Right atrium auricular region (tissue), 2 donors: ENCODE data around the gene SPTAN1. TPM values are rescaled to one million over a fixed set of nuclear protein-coding genes. Genes with fewer than 3 reads are reported as not detected.

Source experiments
- DNase-seq: peaks from one replicate; pipeline ENCODE4 v3.0.0-alpha.2; 2019; ENCODE audit warnings: low spot score
- H3K27ac ChIP-seq, 2 donors: fragments of 200-600 bp; sonication (generic); 1 replicate in 1 of 2; 2 replicates in 1 of 2; pipeline ENCODE4 v1.5.1; 2016 to 2019
- H3K27me3 ChIP-seq, 2 donors: fragments of 200-600 bp; sonication (generic); one replicate each; pipeline versions ENCODE4 v1.5.1 to v1.6.0; 2017 to 2019
- H3K36me3 ChIP-seq: fragments of 200-600 bp; sonication (generic); one replicate; pipeline ENCODE4 v1.5.1; 2016
- H3K4me1 ChIP-seq, 2 donors: fragments of 200-600 bp; sonication (generic); one replicate each; pipeline versions ENCODE4 v1.5.1 to v1.6.0; 2017 to 2019
- H3K4me3 ChIP-seq, 2 donors: fragments of 200-600 bp; sonication (generic); 1 replicate in 1 of 2; 2 replicates in 1 of 2; pipeline ENCODE4 v1.5.1; 2017 to 2019; ENCODE audit warnings: mild to moderate bottlenecking in 1 of 2, moderate library complexity in 1 of 2
- H3K9me3 ChIP-seq, 2 donors: fragments of 200-600 bp; sonication (generic); one replicate each; pipeline ENCODE4 v1.5.1; 2019
- CTCF ChIP-seq, 2 donors: fragments of 200-600 bp; sonication (generic); IDR thresholded peaks; one replicate each; pipeline ENCODE4 v1.5.1; 2019; ENCODE audit warnings: antibody characterized with exemption in 2 of 2
- total RNA-seq, 2 donors: library from RNA; depleted of rRNA; stranded (reverse); fragments of >200 nt; gene quantifications; one replicate each; pipeline ENCODE4 v1.1.0, GENCODE V29; 2016

SPTAN1 gene
- total RNA-seq, 2 donors from 2014 or later = 233 to 270 TPM

GRCh38 chr9:128625391-128626146 lies 73.2 kb downstream of the SPTAN1 start:
- Histone ChIP-seq H3K27me3 (no peaks in the 10 kb centered on the region), H3K4me3 (no peak overlapping the region), H3K36me3 (peaks cover 100% of the 10 kb centered on the region), H3K9me3 (no peaks in the 10 kb centered on the region), H3K27ac (peak overlapping the region in 1 of 2 donors; percentile 3), H3K4me1 (peaks cover 0 to 17% of the 10 kb centered on the region in 2 donors)
- DNase-seq = no peak
- no peak for TF ChIP-seq CTCF (IDR thresholded peaks at IDR 0.05)

- H3K4me3 ChIP-seq = no peak overlapping the region
- TF ChIP-seq CTCF (IDR thresholded peaks at IDR 0.05) = no peak
- H3K4me1 ChIP-seq = peaks cover 0 to 17% of the 10 kb centered on the region in 2 donors
- DNase-seq = no peak
- H3K27me3 ChIP-seq = no peaks in the 10 kb centered on the region
- no peaks in the 10 kb centered on the region for H3K9me3 ChIP-seq
- no peak overlapping the region for H3K27ac ChIP-seq
- H3K36me3 ChIP-seq = peaks cover 100% of the 10 kb centered on the region
Measured at GRCh38 chr9:128626181-128626580, 73.8 kb downstream of the SPTAN1 start.

- Histone ChIP-seq H3K27ac (no peak overlapping the region), H3K4me1 (peaks cover 0 to 17% of the 10 kb centered on the region in 2 donors), H3K9me3 (no peaks in the 10 kb centered on the region), H3K36me3 (peaks cover 100% of the 10 kb centered on the region), H3K4me3 (no peak overlapping the region), H3K27me3 (no peaks in the 10 kb centered on the region)
- no peak for DNase-seq
- no peak for TF ChIP-seq CTCF (IDR thresholded peaks at IDR 0.05)
Measured at GRCh38 chr9:128627127-128627715, 74.8 kb downstream of the SPTAN1 start.

- H3K27ac ChIP-seq = peak overlapping the region; percentile 62 to 63
- H3K9me3 ChIP-seq = no peaks in the 10 kb centered on the region
- peaks cover 0 to 17% of the 10 kb centered on the region in 2 donors for H3K4me1 ChIP-seq
- no peak for DNase-seq
- H3K4me3 ChIP-seq = no peak overlapping the region
- TF ChIP-seq CTCF (IDR thresholded peaks at IDR 0.05) = no peak
- H3K36me3 ChIP-seq = peaks cover 100% of the 10 kb centered on the region
- no peaks in the 10 kb centered on the region for H3K27me3 ChIP-seq
Measured at GRCh38 chr9:128627906-128628305, 75.5 kb downstream of the SPTAN1 start.

- peak; percentile 79 for DNase-seq
- no peak overlapping the region for H3K4me3 ChIP-seq
Measured at GRCh38 chr9:128628471-128629048, 76.2 kb downstream of the SPTAN1 start.

More at GRCh38 chr9:128628471-128629048, 76.2 kb downstream of the SPTAN1 start:
- Histone ChIP-seq H3K9me3 (no peaks in the 10 kb centered on the region), H3K27ac (peak overlapping the region; percentile 62 to 63), H3K36me3 (peaks cover 100% of the 10 kb centered on the region), H3K27me3 (no peaks in the 10 kb centered on the region), H3K4me1 (peaks cover 0 to 17% of the 10 kb centered on the region in 2 donors)
- no peak for TF ChIP-seq CTCF (IDR thresholded peaks at IDR 0.05)
